Stimulated activated naive CD8-positive, alpha-beta T cell treated with anti-CD3 and anti-CD28 coated beads, Interleukin-15, amount 100 ng/mL, for 72 hours (primary cell): Measurements from ENCODE around the gene SCYL1.
"Not testable (repeated sequence)": the region's sequence is repeated elsewhere in the genome, so short reads cannot be mapped to it uniquely, and the experiment has no call there.

ENCODE experiments used
- ATAC-seq: fragments of 150-1000 bp; cut with Tn5 transposase; 2 replicates; pipeline ENCODE4 v1.10.0; 2021; ENCODE audit warnings: mild to moderate bottlenecking, moderate library complexity
- DNase-seq, 2 donors: peaks; one replicate each; pipeline ENCODE4 v3.0.0; 2021 to 2022
- H3K27ac Mint-ChIP-seq, 2 donors: one replicate each; pipeline ENCODE4 v1.8.0; 2022; ENCODE audit warnings: mild to moderate bottlenecking in 2 of 2, mixed read lengths in 2 of 2, moderate library complexity in 2 of 2
- H3K27me3 Mint-ChIP-seq: one replicate; pipeline ENCODE4 v1.8.0; 2022; ENCODE audit warnings: mixed read lengths
- H3K4me1 Mint-ChIP-seq: one replicate; pipeline ENCODE4 v1.8.0; 2022; ENCODE audit warnings: mild to moderate bottlenecking, mixed read lengths
- H3K4me3 Mint-ChIP-seq, 2 donors: one replicate each; pipeline ENCODE4 v1.8.0; 2022; ENCODE audit warnings: mild to moderate bottlenecking in 2 of 2, mixed read lengths in 2 of 2, moderate library complexity in 1 of 2
- H3K9me3 Mint-ChIP-seq, 2 donors: one replicate each; pipeline ENCODE4 v1.8.0; 2022; ENCODE audit warnings: mixed read lengths in 2 of 2

The SCYL1 gene

GRCh38 chr11:65558930-65559509, 34.1 kb downstream of the SCYL1 start:
- Mint-ChIP-seq H3K27ac (no peak overlapping the region), H3K4me3 (peak overlapping the region; percentile 81 to 90), H3K27me3 (no peaks in the 10 kb centered on the region), H3K4me1 (peaks cover 74% of the 10 kb centered on the region), H3K9me3 (no peaks in the 10 kb centered on the region)
- DNase-seq (no peak), ATAC-seq (no peak)

DNA sequence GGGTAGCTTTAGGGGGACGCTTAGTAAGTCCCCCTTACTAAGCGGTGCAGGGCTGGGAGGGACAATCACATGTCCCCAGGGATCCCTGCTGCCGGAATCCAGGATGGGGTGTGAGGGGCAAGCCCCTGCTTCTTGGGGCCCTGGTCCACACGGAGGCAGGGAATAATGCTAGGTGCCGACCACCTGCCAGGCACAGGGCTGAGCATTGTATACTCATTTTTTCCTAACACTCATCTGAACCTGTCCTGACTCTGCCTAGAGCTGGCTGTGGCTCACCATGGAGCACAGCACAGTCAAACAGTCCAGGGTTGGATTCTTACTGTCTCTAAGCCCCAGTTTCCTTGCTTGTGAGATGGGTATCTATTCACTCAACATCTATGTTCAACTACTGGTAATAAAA, 34.7 kb downstream of the SCYL1 start:
- no peak for DNase-seq
- Mint-ChIP-seq H3K27ac (no peak overlapping the region), H3K4me3 (peak overlapping the region; percentile 81 to 90)

DNA sequence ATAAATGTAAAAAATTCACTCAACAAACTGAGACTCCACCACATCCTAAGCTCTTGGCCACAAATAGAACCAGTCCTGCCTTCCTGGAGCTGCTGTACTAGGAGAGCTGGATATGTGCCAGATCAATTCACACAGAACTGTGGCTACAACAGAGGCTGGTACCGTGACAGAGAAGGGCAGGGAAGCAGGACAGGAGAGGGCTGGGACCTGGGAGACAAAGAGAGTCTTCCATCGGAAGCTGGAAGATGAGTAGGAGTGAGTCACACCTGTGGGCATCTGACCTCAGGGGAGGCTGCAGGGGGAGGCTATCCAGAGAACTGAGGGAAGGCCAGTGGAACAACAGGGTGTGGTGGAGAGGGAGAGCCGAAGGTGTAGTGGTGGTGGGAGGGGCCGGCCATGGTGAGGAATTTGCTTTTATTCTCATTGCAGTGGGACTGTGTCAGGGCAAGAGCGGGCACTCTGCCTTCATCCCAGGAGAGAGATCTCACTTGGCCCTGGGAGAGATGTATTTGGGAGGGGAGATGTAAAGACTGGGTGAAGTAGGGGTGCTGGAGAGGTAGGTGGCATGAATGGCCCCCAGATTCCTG, 35.2 kb downstream of the SCYL1 start:
- ATAC-seq = no peak
- Mint-ChIP-seq H3K4me3 (no peak overlapping the region), H3K27me3 (no peaks in the 10 kb centered on the region), H3K4me1 (peaks cover 73% of the 10 kb centered on the region), H3K27ac (peak overlapping the region in 1 of 2 donors; percentile 19), H3K9me3 (no peaks in the 10 kb centered on the region)
- no peak for DNase-seq

More for the DNA sequence above, 34.7 kb downstream of the SCYL1 start:
- ATAC-seq = peak; percentile 44
- Mint-ChIP-seq H3K9me3 (no peaks in the 10 kb centered on the region), H3K27me3 (no peaks in the 10 kb centered on the region), H3K4me1 (peaks cover 73% of the 10 kb centered on the region)

- ATAC-seq = no peak
- DNase-seq = no peak
- Mint-ChIP-seq H3K9me3 (no peaks in the 10 kb centered on the region), H3K4me1 (peaks cover 73% of the 10 kb centered on the region), H3K4me3 (no peak overlapping the region), H3K27me3 (no peaks in the 10 kb centered on the region), H3K27ac (peak overlapping the region in 1 of 2 donors; percentile 20)
Observed at GRCh38 chr11:65560555-65561418, 35.9 kb downstream of the SCYL1 start.

DNA sequence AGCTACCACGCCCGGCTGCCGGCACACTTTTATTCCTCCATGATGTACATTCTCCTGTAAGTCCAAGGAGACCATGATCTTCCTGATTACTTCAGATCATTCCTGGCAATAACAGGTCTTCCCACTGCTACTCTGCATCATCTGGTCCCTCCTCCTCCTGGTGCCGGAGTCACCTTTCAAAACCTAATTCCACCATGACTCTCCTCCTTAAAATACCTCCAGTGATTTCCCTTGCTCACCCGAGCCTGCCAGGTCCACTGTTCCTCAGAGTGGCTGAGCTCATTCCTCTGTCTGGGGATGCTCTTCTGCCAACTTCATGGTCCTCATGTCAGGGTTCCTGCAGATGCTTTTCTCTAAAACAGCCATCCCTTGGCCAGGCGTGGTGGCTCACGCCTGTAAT, 37.1 kb downstream of the SCYL1 start:
- Mint-ChIP-seq H3K4me3 (no peak overlapping the region), H3K9me3 (no peaks in the 10 kb centered on the region), H3K27me3 (no peaks in the 10 kb centered on the region), H3K27ac (no peak overlapping the region), H3K4me1 (peaks cover 73% of the 10 kb centered on the region)
- ATAC-seq (no peak), DNase-seq (no peak)

GRCh38 chr11:65562788-65563187, 37.9 kb downstream of the SCYL1 start:
- Mint-ChIP-seq H3K9me3 (no peaks in the 10 kb centered on the region), H3K27me3 (no peaks in the 10 kb centered on the region), H3K4me3 (no peak overlapping the region), H3K4me1 (peaks cover 76% of the 10 kb centered on the region), H3K27ac (no peak overlapping the region)
- no peak for ATAC-seq
- DNase-seq = no peak

DNA sequence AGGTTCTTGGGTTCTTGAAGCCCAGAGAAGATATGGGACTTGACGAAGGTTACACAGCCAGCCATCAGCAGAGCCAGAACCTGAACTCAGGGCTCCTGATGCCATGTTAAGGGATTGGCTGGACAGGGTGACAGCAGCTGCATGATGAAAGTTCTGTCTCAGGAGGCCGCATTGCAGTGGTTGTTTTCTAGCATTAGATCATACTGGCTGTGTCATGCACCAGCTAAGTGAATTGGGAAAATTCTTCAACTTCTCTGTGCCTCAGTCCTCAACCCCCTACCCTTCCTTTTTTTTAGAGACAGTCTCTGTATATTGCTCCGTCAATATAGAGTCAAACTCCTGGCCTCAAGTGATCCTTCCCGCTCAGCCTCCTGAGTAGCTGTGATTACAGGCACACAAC, 38.7 kb downstream of the SCYL1 start:
- Mint-ChIP-seq H3K4me3 (no peak overlapping the region), H3K27ac (no peak overlapping the region), H3K4me1 (peaks cover 83% of the 10 kb centered on the region), H3K9me3 (no peaks in the 10 kb centered on the region), H3K27me3 (no peaks in the 10 kb centered on the region)
- DNase-seq = no peak
- ATAC-seq = no peak

- H3K4me3 Mint-ChIP-seq = peak overlapping the region; percentile 78 to 80
- not testable (repeated sequence) for DNase-seq, H3K9me3 Mint-ChIP-seq, ATAC-seq, H3K27me3 Mint-ChIP-seq
- peak overlapping the region; percentile 94 to 97 for H3K27ac Mint-ChIP-seq
- peaks cover 73% of the 10 kb centered on the region for H3K4me1 Mint-ChIP-seq
Observed at GRCh38 chr11:65564879-65565559, 40.1 kb downstream of the SCYL1 start.

GRCh38 chr11:65565624-65566453, 41.0 kb downstream of the SCYL1 start:
- Mint-ChIP-seq H3K27ac (peak overlapping the region; percentile 94 to 97), H3K4me1 (peaks cover 72% of the 10 kb centered on the region), H3K4me3 (peak overlapping the region; percentile 78 to 80), H3K9me3 (no peaks in the 10 kb centered on the region), H3K27me3 (no peaks in the 10 kb centered on the region)
- DNase-seq (peak in 1 of 2 donors; percentile 51), ATAC-seq (peak; percentile 2)

GRCh38 chr11:65569164-65569972, 44.5 kb downstream of the SCYL1 start:
- H3K4me1 Mint-ChIP-seq = peaks cover 84% of the 10 kb centered on the region
- ATAC-seq = peak; percentile 46
- H3K27me3 Mint-ChIP-seq = no peaks in the 10 kb centered on the region
- peak overlapping the region; percentile 91 to 100 for H3K4me3 Mint-ChIP-seq
- peak overlapping the region; percentile 95 to 96 for H3K27ac Mint-ChIP-seq
- H3K9me3 Mint-ChIP-seq = no peaks in the 10 kb centered on the region
- DNase-seq = no peak

GRCh38 chr11:65569973-65570918, 45.4 kb downstream of the SCYL1 start, which contains the start of gene ZNRD2:
TSS of gene ZNRD2 (plus strand) at chr11:65570477. CDS start at chr11:65570492, 15 bp downstream.
- H3K4me1 Mint-ChIP-seq = peaks cover 83% of the 10 kb centered on the region
- H3K9me3 Mint-ChIP-seq = no peaks in the 10 kb centered on the region
- peak; percentile 99 to 100 for DNase-seq
- H3K4me3 Mint-ChIP-seq = peak within 1 kb of the TSS; percentile 91 to 100
- peak within 1 kb of the TSS; percentile 96 to 97 for H3K27ac Mint-ChIP-seq
- peak; percentile 83 for ATAC-seq
- H3K27me3 Mint-ChIP-seq = no peaks in the 10 kb centered on the region

DNA sequence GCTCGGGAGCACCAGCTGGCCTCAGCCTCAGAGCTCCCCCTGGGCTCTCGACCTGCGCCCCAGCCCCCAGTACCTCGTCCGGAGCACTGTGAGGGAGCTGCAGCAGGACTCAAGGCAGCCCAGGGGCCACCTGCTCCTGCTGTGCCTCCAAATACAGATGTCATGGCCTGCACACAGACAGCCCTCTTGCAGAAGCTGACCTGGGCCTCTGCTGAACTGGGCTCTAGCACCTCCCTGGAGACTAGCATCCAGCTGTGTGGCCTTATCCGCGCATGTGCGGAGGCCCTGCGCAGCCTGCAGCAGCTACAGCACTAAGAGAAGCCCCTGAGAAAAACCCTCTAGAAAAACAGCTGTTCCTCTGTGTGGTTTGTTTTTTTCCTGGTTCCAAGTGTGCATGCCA, 46.5 kb downstream of the SCYL1 start:
- no peak for DNase-seq

DNA sequence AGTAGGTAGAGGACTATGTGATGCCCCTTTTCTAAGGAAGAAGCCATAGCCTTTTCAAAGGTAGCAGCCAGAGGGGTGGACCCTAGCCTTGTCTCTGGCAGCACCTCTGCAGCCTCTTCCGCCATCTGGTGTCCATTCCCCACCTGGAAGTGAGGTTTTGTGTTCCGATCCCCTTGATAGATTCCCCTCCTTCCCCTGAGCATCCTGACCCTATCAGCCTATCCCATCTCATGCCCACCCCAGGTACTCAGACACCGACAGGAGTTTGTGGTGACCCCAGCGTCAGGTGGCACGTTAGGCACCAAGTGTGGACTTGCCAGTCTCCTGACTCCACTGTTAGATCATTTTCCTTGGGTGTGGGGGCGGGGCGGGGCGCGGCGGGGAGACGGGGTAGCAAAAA, 47.1 kb downstream of the SCYL1 start:
- no peak for DNase-seq
- H3K4me1 Mint-ChIP-seq = peaks cover 77% of the 10 kb centered on the region
- peak overlapping the region; percentile 89 to 93 for H3K27ac Mint-ChIP-seq
- H3K27me3 Mint-ChIP-seq = no peaks in the 10 kb centered on the region
- H3K9me3 Mint-ChIP-seq = no peaks in the 10 kb centered on the region
- H3K4me3 Mint-ChIP-seq = peak overlapping the region; percentile 91 to 100
- no peak for ATAC-seq

More for the DNA sequence above, 46.5 kb downstream of the SCYL1 start:
- Mint-ChIP-seq H3K4me3 (peak overlapping the region; percentile 91 to 100), H3K27me3 (no peaks in the 10 kb centered on the region), H3K27ac (no peak overlapping the region), H3K4me1 (peaks cover 77% of the 10 kb centered on the region), H3K9me3 (no peaks in the 10 kb centered on the region)
- ATAC-seq = no peak
